Gastrocnemius medialis (tissue), 4 donors: ENCODE results near the gene ZEB1.

Experiments
- POLR2A ChIP-seq, 2 donors: fragments of 450-650 bp; IDR thresholded peaks; one replicate each; pipeline ENCODE4 v1.6.1; 2017; ENCODE audit warnings: antibody characterized with exemption in 2 of 2, mild to moderate bottlenecking in 2 of 2, moderate library complexity in 2 of 2
- TF ChIP-seq, protein P1 (sequence below), 5 experiments: fragments of 450-650 bp in 3 of 5; fragments of 200-600 bp in 2 of 5; sonication (generic) in 2 of 5; IDR thresholded peaks in 4 of 5; conservative IDR thresholded peaks in 1 of 5; 1 replicate in 4 of 5; 2 replicates in 1 of 5; pipeline ENCODE4 v1.5.1; 2016 to 2019; ENCODE audit warnings: antibody characterized with exemption in 5 of 5, mild to moderate bottlenecking in 3 of 5, moderate library complexity in 3 of 5

DNA sequence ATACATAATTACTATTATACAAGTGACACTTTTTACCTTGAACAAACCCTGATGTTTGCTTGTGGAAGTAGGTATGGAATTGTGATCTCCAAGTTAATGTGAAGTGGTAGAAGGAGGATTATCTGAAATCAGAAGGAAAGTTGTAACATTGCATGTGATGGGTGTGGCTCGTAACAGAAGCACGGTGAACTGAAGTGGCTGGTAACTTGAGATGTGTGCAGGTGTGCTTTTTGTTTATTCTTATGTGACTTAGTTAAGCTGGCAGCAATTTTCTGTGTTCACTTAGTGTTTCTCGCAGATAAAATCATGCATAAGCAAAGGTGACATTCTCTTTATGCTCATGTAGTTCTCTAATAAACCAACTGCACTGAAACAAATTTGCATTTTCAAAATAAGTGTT, 82.3 kb downstream of the ZEB1 start:
- no peak for TF ChIP-seq POLR2A (IDR thresholded peaks at IDR 0.05)
- TF ChIP-seq, protein P1, sequence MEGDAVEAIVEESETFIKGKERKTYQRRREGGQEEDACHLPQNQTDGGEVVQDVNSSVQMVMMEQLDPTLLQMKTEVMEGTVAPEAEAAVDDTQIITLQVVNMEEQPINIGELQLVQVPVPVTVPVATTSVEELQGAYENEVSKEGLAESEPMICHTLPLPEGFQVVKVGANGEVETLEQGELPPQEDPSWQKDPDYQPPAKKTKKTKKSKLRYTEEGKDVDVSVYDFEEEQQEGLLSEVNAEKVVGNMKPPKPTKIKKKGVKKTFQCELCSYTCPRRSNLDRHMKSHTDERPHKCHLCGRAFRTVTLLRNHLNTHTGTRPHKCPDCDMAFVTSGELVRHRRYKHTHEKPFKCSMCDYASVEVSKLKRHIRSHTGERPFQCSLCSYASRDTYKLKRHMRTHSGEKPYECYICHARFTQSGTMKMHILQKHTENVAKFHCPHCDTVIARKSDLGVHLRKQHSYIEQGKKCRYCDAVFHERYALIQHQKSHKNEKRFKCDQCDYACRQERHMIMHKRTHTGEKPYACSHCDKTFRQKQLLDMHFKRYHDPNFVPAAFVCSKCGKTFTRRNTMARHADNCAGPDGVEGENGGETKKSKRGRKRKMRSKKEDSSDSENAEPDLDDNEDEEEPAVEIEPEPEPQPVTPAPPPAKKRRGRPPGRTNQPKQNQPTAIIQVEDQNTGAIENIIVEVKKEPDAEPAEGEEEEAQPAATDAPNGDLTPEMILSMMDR (IDR thresholded peaks at IDR 0.05 in 4 of 5, conservative IDR thresholded peaks at IDR 0.05 in 1 of 5), result no peak
